ENCODE results near the gene HDAC3.

The HDAC3 gene

DNA sequence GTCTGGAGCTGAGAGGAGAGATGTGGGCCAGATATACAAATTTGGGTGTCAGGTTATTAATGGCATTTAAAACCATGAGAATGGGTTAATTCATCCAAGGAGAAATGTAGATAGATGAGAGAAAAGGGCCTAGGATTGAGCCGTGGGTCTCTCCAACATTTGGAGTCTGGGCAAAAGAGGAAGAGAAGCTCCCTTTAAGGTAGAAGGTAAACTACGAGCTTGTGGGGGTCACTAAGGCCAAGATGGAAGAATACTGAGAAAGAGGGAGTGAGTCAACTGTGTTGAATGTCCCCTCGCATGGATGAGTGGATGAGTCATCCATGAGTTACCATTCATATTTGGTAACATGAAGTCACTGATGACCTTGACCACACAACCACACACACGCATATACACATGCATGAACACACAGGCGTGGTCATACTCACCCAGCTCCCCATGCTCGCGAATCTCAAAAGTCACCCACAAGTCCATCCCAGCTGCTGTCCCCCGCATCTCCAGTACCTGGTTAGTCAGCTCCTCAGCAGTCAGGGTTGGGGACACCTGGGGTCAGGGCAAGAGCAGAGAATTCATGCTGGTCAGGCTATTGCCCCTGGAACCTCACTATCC lies 21.4 kb upstream of the HDAC3 start:
- DNase-seq (ENCODE audit: low read depth): peak; percentile 93

GRCh38 chr5:141657404-141657803 lies 20.8 kb upstream of the HDAC3 start:
- DNase-seq (ENCODE audit: low read depth): peak; percentile 29

- no peak for DNase-seq (ENCODE audit: low read depth)
Observed at GRCh38 chr5:141656396-141656795, 19.7 kb upstream of the HDAC3 start.

DNA sequence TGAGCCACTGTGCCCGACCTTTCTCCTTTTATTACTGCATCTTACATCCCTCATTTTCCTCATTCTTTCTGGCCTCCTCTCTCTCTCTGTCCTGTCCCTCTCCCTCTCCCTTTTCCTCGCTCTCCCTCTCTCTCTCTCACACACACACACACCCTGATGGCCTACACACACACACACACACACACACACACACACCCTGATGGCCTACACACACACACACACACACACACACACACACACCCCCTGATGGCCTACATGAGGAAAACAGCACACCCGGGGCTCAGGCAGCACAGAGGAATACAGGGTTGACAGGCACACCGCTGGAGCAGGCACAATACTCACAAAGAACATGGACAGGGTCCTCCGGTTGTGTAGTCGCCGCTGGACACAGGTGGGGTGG lies 18.4 kb upstream of the HDAC3 start:
- peak; percentile 16 for DNase-seq (ENCODE audit: low read depth)

- DNase-seq (ENCODE audit: low read depth): peak; percentile 97
Observed at GRCh38 chr5:141654298-141654697, 17.6 kb upstream of the HDAC3 start.

GRCh38 chr5:141651728-141652105 lies 15.1 kb upstream of the HDAC3 start:
- DNase-seq (ENCODE audit: low read depth): no peak

DNA sequence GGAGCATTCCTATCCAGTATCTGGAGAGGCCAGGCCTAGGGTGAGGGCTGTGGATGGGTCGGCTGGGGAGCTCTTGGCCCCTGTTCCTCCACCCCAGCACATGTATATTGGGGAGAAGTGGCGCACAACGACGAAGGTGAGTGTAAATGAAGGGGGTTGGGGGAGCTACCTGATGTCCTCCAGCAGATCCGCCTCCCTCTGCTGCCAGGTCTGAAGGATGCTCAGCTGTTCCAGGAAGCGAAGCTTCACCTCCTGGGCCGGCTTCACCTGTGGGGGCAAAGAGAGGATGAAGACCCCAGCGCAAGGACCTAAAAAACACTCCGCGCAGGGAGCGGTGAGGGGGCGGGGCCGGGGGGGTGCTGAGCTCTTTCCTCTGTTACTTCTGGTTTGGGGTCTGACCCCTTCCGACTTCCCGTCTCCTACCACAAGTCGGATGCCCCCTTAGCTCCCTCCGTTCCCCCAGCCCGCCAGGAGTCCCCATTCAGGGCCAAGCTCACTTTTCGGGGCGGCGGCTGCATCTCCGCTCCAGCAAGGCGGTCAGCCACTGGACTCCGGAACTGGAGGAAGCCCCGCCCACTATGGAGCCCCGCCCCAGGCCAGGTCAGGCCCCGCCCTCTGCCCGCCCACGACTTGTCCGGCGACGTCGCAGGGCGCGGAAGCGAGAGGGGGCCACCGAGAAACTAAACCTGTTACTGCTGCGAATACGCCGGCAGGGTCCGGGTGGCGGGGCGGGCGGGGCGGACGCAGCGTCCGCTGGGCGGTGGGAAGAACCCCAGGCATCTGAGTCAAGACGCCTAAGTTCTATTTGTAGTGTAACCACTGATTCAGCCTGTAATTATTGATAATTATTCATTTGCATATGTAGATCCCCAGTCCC lies 14.4 kb upstream of the HDAC3 start, which contains the start of gene FCHSD1:
FCHSD1 (minus strand) TSS at position 568 of the 877 bp plus-strand sequence; CDS start at position 518, 50 bp downstream.
- peak; percentile 86 for DNase-seq (ENCODE audit: low read depth)

GRCh38 chr5:141649972-141650371 lies 13.3 kb upstream of the HDAC3 start:
- no peak for DNase-seq (ENCODE audit: low read depth)

DNA sequence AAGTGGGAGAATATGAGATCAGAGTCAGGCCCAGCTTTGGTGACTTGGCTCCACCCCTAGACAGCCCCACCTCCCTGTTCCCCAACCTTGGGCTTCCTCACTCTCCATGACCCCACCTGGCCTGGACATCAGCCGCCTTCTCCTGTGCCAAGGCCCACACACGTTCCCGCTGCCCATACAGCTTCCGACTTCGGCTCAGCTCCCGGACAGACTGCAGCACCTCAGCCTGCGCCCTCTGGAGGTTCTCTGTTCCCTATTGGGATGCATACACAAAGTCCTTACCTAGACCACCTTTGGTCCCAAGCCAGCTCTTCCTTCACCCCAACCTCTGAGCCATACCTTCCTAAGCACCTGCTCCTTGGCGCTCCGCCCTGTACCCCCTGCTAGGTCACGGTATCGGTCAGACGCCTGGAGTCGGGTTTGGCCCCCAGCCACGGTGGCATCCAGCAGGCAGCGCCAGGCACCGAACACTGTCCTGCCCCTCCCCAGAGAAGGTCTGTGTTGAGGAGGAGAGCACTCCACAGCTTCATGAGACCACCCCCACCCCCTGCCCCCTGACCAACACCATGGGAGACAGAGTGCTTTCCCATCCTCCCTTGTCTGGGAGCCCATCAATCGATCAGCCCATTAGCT lies 12.5 kb upstream of the HDAC3 start:
- no peak for DNase-seq (ENCODE audit: low read depth)

GRCh38 chr5:141647851-141648250 lies 11.2 kb upstream of the HDAC3 start:
- DNase-seq (ENCODE audit: low read depth): no peak

DNA sequence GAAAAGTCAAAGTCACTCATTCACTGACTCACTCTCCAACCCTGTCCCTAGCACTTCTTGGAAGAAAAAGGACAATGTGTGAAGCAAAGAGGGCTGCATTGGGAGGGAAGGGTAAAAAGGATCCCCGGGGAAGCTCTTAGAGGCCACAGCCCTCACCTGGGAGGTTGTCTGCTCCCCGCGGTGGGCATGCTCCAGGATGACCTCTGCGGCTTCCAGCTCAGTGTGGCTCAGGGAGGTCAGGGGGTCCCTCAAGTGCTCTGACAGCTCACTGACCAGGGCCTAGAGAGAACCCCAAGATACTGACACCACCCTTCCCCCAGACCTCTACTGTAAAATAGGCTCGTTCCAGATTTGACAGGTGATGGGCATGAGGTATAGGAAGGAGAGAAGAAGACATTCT lies 10.6 kb upstream of the HDAC3 start:
- DNase-seq (ENCODE audit: low read depth): no peak

DNA sequence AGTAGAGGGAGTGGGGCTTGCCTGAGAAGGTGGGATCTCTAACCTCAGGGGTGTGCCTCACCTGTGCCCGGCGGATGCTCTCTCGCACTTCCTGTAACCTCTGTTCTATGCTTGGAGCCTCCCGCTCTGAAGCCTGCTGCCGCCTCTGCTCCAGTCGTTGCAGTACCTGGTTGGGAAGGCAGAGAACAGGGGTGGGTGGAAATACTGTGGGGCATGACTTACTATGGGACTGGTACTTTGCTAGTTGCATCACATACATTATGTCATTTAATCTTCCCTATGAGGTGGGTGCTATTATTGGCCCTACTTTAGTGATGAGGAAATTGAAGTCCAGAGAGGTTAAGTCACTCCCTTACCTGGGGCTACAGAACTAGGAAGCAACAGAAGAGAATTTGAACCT lies 9.4 kb upstream of the HDAC3 start:
- DNase-seq (ENCODE audit: low read depth): no peak

GRCh38 chr5:141641634-141642267 lies 5.1 kb upstream of the HDAC3 start:
- DNase-seq (ENCODE audit: low read depth): peak; percentile 79

DNA sequence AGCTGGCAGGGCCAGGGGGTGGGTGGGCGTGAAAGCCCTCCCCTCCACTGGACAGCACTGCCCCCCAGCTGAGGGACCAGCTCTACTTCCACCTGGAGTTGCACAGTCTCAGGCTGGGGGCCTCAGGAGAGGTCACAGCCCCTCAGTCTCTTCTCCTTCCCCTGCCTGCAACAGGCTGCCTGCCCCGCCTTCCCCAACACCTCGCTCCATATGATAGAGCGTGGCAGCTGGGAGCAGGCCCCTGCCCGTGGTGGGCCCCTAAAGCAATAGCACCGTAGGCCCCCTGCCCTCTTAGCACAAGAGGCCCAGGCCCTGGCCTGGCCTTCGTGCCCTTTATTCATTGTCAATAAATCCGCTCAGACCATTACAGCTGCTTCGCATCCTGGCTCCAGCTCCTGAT lies 4.0 kb upstream of the HDAC3 start:
- no peak for DNase-seq (ENCODE audit: low read depth)

GRCh38 chr5:141640051-141640415 lies 3.4 kb upstream of the HDAC3 start:
- no peak for DNase-seq (ENCODE audit: low read depth)

DNA sequence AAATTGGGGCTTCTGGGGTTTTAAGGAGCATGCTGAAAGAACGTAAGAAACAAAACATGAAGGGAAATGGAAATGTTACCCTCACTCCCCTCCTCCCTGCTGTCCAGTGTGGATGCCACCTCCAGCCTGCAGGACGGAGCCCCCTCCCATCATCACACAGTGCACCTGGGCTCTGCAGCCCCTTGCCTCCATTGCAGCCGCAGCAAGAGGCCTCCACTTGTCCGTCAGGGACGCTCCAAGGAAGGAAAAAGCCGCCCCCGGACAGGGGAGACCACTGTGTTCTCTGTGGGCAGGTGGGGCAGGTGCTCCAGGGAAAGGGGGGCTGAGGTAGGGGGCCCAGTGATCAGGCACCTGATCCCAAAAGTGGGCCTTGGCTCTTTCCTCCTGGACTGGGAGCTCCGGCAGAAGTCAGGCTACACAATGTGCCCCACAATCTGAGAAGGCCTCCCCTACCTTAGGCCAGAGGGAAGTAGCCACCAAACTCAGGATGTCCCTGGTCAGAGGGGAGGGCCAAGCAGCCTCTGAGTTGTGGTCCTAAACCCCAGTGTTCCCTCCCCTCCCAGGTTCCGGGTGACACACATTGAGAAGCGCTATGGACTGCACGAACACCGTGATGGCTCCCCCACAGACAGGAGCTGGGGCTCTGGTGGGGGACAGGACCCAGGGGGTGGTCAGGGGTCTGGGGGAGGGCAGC lies 2.9 kb upstream of the HDAC3 start:
- DNase-seq (ENCODE audit: low read depth): no peak

GRCh38 chr5:141638771-141639170 lies 2.1 kb upstream of the HDAC3 start:
- no peak for DNase-seq (ENCODE audit: low read depth)

DNA sequence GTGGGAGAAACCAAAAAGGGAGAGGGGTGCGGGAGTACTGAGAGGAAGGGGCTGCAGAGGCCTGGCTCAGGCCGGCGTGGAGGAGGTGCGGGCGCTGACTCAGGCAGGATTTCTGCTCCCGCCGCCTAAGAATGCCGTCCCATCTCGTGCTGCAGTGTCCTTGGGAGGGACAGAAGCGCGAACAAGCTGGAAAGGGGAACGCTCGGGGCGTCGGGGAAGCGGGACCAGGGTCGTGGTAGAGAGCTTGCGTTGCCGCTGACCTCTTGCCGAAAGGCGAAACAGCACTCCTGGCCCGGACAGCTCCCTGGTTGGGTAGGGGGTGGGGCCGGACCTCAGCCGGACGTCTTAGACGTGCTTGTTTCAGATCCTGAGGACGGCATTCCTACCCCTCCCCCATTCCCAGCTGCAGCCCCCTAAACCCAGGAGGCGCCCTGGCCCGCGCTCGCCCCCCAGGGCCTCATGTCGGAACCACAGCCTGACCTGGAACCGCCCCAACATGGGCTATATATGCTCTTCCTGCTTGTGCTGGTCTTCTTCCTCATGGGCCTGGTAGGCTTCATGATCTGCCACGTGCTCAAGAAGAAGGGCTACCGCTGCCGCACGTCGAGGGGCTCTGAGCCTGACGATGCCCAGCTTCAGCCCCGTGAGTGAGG lies 1.2 kb upstream of the HDAC3 start:
- peak; percentile 64 for DNase-seq (ENCODE audit: low read depth)

GRCh38 chr5:141637123-141637766 lies 596 bp upstream of the HDAC3 start:
- no peak for DNase-seq (ENCODE audit: low read depth)

GRCh38 chr5:141636106-141636412 lies 590 bp downstream of the HDAC3 start:
- no peak for DNase-seq (ENCODE audit: low read depth)

DNA sequence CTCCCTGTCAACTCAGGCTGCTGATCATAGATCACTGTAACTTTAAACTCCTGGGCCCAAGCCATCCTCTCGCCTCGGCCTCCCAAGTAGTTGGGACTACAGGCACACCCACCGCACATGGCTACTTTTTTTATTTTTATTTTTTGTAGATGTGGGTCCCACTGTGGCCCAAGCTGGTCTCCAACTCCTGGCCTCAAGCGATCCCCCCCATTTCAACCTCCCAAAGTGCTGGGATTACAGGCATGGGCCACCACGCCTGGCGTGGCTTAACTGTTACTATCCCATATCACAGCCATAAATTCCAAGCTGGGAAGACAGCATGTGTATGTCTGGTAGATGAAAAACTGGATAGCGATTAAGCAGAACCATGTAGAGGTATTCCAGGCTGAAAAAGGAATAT lies 1.0 kb downstream of the HDAC3 start:
- DNase-seq (ENCODE audit: low read depth): no peak
